ENCODE measurements around the gene ZNF592. TPM values are rescaled to one million over a fixed set of nuclear protein-coding genes. Genes with fewer than 3 reads are reported as not detected.
"Not testable (repeated sequence)": the region's sequence is repeated elsewhere in the genome, so short reads cannot be mapped to it uniquely, and the experiment has no call there.

ZNF592 gene
- total RNA-seq, 1 donor from 2014 or later = 2.7 TPM

- DNase-seq (ENCODE audit: low read depth in 2 of 2) = no peak
Measured at GRCh38 chr15:84741121-84741520, 7.3 kb upstream of the ZNF592 start.

- peak in 1 of 2 donors; percentile 78 for DNase-seq (ENCODE audit: low read depth in 2 of 2)
Measured at GRCh38 chr15:84747416-84748273, 747 bp upstream of the ZNF592 start.

- peak in 1 of 2 donors; percentile 42 for DNase-seq (ENCODE audit: low read depth in 2 of 2)
Measured at GRCh38 chr15:84749111-84749991, 959 bp downstream of the ZNF592 start.

GRCh38 chr15:84750583-84751092 is 2.2 kb downstream of the ZNF592 start:
- DNase-seq (ENCODE audit: low read depth in 2 of 2) = no peak

- not testable (repeated sequence) for DNase-seq (ENCODE audit: low read depth in 2 of 2)
Measured at GRCh38 chr15:84751721-84752120, 3.3 kb downstream of the ZNF592 start.

- no peak for DNase-seq (ENCODE audit: low read depth in 2 of 2)
Measured at GRCh38 chr15:84752195-84752594, 3.8 kb downstream of the ZNF592 start.

GRCh38 chr15:84752700-84753099 is 4.3 kb downstream of the ZNF592 start:
- peak in 1 of 2 donors; percentile 41 for DNase-seq (ENCODE audit: low read depth in 2 of 2)

- not testable (repeated sequence) for DNase-seq (ENCODE audit: low read depth in 2 of 2)
Measured at GRCh38 chr15:84754889-84755288, 6.5 kb downstream of the ZNF592 start.

GRCh38 chr15:84755736-84756527 is 7.5 kb downstream of the ZNF592 start:
- no peak for DNase-seq (ENCODE audit: low read depth in 2 of 2)

- no peak for DNase-seq (ENCODE audit: low read depth in 2 of 2)
Measured at GRCh38 chr15:84759018-84759417, 10.6 kb downstream of the ZNF592 start.

- DNase-seq (ENCODE audit: low read depth in 2 of 2) = no peak
Measured at GRCh38 chr15:84760219-84760618, 11.8 kb downstream of the ZNF592 start.

- peak in 1 of 2 donors; percentile 36 for DNase-seq (ENCODE audit: low read depth in 2 of 2)
Measured at GRCh38 chr15:84761607-84762131, 13.3 kb downstream of the ZNF592 start.

GRCh38 chr15:84762840-84763572 is 14.6 kb downstream of the ZNF592 start:
- no peak for DNase-seq (ENCODE audit: low read depth in 2 of 2)

GRCh38 chr15:84764585-84764984 is 16.2 kb downstream of the ZNF592 start:
- DNase-seq (ENCODE audit: low read depth in 2 of 2) = no peak

- DNase-seq (ENCODE audit: low read depth in 2 of 2) = peak; percentile 86 to 89
Measured at GRCh38 chr15:84764989-84765388, 16.6 kb downstream of the ZNF592 start.

GRCh38 chr15:84765675-84766074 is 17.3 kb downstream of the ZNF592 start:
- no peak for DNase-seq (ENCODE audit: low read depth in 2 of 2)

GRCh38 chr15:84766461-84767035 is 18.2 kb downstream of the ZNF592 start:
- DNase-seq (ENCODE audit: low read depth in 2 of 2) = no peak

- DNase-seq (ENCODE audit: low read depth in 2 of 2) = peak in 1 of 2 donors; percentile 46
Measured at GRCh38 chr15:84772031-84772430, 23.6 kb downstream of the ZNF592 start.

GRCh38 chr15:84772467-84772866 is 24.1 kb downstream of the ZNF592 start:
- DNase-seq (ENCODE audit: low read depth in 2 of 2) = peak; percentile 49 to 65

GRCh38 chr15:84773716-84774115 is 25.3 kb downstream of the ZNF592 start:
- no peak for DNase-seq (ENCODE audit: low read depth in 2 of 2)

All from dermis microvascular lymphatic vessel endothelial cell (primary cell).